ENCODE measurements around the gene SMIM41.

DNA sequence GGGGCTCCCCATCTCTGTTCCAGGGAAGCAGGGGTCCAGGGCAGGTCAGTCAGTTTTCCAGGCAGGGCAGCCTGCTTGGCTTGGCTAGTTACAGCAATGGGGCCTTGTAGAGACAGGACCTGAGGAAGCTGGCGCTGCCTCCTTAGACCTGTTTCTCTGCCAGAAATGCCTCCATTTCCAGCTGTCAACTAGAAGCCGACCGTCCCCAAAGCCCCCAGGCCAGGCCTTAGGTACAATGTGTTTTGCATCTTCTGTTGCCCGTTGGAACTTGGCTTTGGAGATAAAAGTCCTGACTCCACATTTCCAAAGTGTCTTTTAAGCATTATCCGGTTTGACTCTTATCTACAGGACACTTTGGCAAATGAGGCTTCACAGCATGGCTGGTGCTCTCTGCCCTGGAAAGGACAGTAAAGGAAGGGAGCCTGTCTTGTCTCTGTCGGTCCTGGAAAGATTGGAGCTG, 69.7 kb downstream of the SMIM41 start:
- TF ChIP-seq, protein P1, sequence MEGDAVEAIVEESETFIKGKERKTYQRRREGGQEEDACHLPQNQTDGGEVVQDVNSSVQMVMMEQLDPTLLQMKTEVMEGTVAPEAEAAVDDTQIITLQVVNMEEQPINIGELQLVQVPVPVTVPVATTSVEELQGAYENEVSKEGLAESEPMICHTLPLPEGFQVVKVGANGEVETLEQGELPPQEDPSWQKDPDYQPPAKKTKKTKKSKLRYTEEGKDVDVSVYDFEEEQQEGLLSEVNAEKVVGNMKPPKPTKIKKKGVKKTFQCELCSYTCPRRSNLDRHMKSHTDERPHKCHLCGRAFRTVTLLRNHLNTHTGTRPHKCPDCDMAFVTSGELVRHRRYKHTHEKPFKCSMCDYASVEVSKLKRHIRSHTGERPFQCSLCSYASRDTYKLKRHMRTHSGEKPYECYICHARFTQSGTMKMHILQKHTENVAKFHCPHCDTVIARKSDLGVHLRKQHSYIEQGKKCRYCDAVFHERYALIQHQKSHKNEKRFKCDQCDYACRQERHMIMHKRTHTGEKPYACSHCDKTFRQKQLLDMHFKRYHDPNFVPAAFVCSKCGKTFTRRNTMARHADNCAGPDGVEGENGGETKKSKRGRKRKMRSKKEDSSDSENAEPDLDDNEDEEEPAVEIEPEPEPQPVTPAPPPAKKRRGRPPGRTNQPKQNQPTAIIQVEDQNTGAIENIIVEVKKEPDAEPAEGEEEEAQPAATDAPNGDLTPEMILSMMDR (IDR thresholded peaks at IDR 0.05) = no peak
- TF ChIP-seq ZFX (IDR thresholded peaks at IDR 0.05; ENCODE audit: borderline replicate concordance) = no peak

All from 22Rv1 (cell line).